CD4-positive, alpha-beta memory T cell (primary cell): Measurements from ENCODE around the gene JUN. TPM values are rescaled to one million over a fixed set of nuclear protein-coding genes. Genes with fewer than 3 reads are reported as not detected.

Source experiments
- CTCF ChIA-PET: fragments of 350-600 bp; sonication (Branson Sonifier 250); formaldehyde crosslinking; loops from one replicate; lab custom pipeline; 2021; ENCODE audit warnings: inconsistent platforms; ENCODE audit not compliant: partially characterized antibody; lab: Charles Lee
- POLR2A ChIA-PET: fragments of 350-600 bp; sonication (Branson Sonifier 250); formaldehyde crosslinking; loops from one replicate; lab custom pipeline; 2021; ENCODE audit not compliant: partially characterized antibody; lab: Charles Lee
- DNase-seq, 5 donors: peaks; one replicate each; pipeline versions ENCODE4 v3.0.0 to v3.0.0-alpha.2; 2020 to 2022; ENCODE audit warnings: mixed read lengths in 1 of 5
- H3K27ac ChIP-seq: one replicate; pipeline ENCODE4 v1.7.0; 2013; ENCODE audit warnings: low read depth, low read length
- H3K27me3 ChIP-seq: 2 replicates; pipeline ENCODE4 v1.7.0; 2013; ENCODE audit warnings: mild to moderate bottlenecking, low read length, moderate library complexity; ENCODE audit not compliant: insufficient read depth
- H3K36me3 ChIP-seq: 2 replicates; pipeline ENCODE4 v1.7.0; 2013; ENCODE audit warnings: mild to moderate bottlenecking, low read length, moderate library complexity; ENCODE audit not compliant: insufficient read depth
- H3K4me1 ChIP-seq: 2 replicates; pipeline ENCODE4 v1.7.0; 2013; ENCODE audit warnings: mild to moderate bottlenecking, low read length, moderate library complexity; ENCODE audit not compliant: insufficient read depth
- H3K4me3 ChIP-seq, 2 donors: one replicate each; pipeline ENCODE4 v1.7.0; 2013; ENCODE audit warnings: low read length in 2 of 2, mild to moderate bottlenecking in 1 of 2
- H3K9me3 ChIP-seq, 2 donors: one replicate each; pipeline ENCODE4 v1.7.0; 2013; ENCODE audit warnings: low read length in 2 of 2, control low read depth in 1 of 2; ENCODE audit not compliant: control insufficient read depth in 1 of 2
- H3K27ac Mint-ChIP-seq, 7 donors: one replicate each; pipeline ENCODE4 v1.8.0; 2020 to 2021; ENCODE audit warnings: mixed read lengths in 7 of 7, mild to moderate bottlenecking in 6 of 7, inconsistent platforms in 3 of 7, moderate library complexity in 3 of 7
- H3K27me3 Mint-ChIP-seq, 2 donors: one replicate each; pipeline ENCODE4 v1.8.0; 2020 to 2021; ENCODE audit warnings: mixed read lengths in 2 of 2
- H3K36me3 Mint-ChIP-seq, 2 donors: one replicate each; pipeline ENCODE4 v1.8.0; 2020 to 2021; ENCODE audit warnings: mixed read lengths in 2 of 2, inconsistent platforms in 1 of 2, mild to moderate bottlenecking in 1 of 2
- H3K4me1 Mint-ChIP-seq, 4 donors: one replicate each; pipeline ENCODE4 v1.8.0; 2020 to 2021; ENCODE audit warnings: mixed read lengths in 4 of 4, mild to moderate bottlenecking in 1 of 4
- H3K4me3 Mint-ChIP-seq, 8 donors: one replicate each; pipeline ENCODE4 v1.8.0; 2020 to 2021; ENCODE audit warnings: mixed read lengths in 8 of 8, mild to moderate bottlenecking in 7 of 8, moderate library complexity in 6 of 8, inconsistent platforms in 3 of 8
- H3K9me3 Mint-ChIP-seq, 8 donors: one replicate each; pipeline ENCODE4 v1.8.0; 2020 to 2021; ENCODE audit warnings: mixed read lengths in 8 of 8, mild to moderate bottlenecking in 5 of 8, inconsistent platforms in 3 of 8, moderate library complexity in 1 of 8
- intact Hi-C: fragments of 100-400 bp; cut with micrococcal nuclease; formaldehyde crosslinking; loops from one replicate; pipeline ENCODE4 v1.15.1; 2023
- polyA plus RNA-seq, 2 donors: library from polyadenylated mRNA; unstranded; fragments of 300-500 nt; fragmentation: Illumina TruSeq; gene quantifications; one replicate each; pipeline ENCODE4 v1.2.3, GENCODE V29; 2021
- total RNA-seq, 2 experiments: library from RNA; stranded (reverse); gene quantifications; one replicate each; pipeline ENCODE4 v1.2.3, GENCODE V29; 2021

The JUN gene
- total and polyA plus RNA-seq, 4 experiments from 2014 or later, result 19.0 to 56.7 (median 29.7) TPM

GRCh38 chr1:58734630-58735029, 49.2 kb downstream of the JUN start:
- H3K4me3 ChIP-seq, result no peak overlapping the region
- DNase-seq, result no peak
- intact Hi-C loops, result no loop called here
- Mint-ChIP-seq H3K27ac (peak overlapping the region in 1 of 7 donors; percentile 34), H3K36me3 (no peaks in the 10 kb centered on the region), H3K9me3 (no peaks in the 10 kb centered on the region), H3K4me1 (peaks cover 0 to 5% (median 3%) of the 10 kb centered on the region in 4 donors), H3K27me3 (no peaks in the 10 kb centered on the region), H3K4me3 (no peak overlapping the region)
- H3K27me3 ChIP-seq, result no peaks in the 10 kb centered on the region
- POLR2A ChIA-PET, result no interaction called here
- H3K27ac ChIP-seq, result no peak overlapping the region
- H3K4me1 ChIP-seq, result no peaks in the 10 kb centered on the region
- H3K36me3 ChIP-seq, result no peaks in the 10 kb centered on the region
- CTCF ChIA-PET, result no interaction called here
- H3K9me3 ChIP-seq, result no peaks in the 10 kb centered on the region

DNA sequence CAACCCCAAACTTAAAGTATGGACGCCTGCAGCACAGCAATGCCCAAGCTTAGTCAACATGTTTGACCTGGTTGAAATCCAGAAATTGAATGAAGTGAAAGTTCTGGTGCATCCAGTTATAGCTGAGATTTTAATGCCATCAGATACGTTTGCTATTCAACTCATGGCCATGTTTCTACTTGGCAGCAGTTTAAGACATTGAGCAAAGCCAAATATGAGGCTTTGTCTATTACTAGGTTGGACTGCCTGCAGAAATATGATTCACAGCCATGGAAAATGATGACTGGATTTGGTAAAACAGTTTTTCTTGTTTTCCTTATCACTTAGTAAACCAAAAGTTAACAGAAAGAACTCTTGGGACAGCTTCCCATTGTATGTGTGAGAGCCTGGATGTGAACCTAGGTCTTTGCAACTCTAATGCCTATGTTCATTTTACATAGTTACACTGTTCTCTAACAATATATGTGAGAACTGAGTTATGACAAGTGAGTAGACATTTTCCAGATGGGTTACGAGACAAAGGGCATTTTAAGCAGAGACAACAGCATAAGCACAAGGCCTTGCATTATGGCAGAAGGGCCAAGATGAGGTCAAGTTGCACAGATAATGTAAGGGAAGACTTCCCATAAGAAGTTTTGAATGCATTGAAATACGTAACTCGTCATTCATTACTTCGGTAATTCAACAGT, 51.6 kb downstream of the JUN start:
- peaks cover 0 to 4% (median 2%) of the 10 kb centered on the region in 4 donors for H3K4me1 Mint-ChIP-seq
- no peaks in the 10 kb centered on the region for H3K9me3 ChIP-seq
- no peaks in the 10 kb centered on the region for H3K27me3 ChIP-seq
- no peak overlapping the region for H3K27ac Mint-ChIP-seq
- no peaks in the 10 kb centered on the region for H3K4me1 ChIP-seq
- no peak for DNase-seq
- POLR2A ChIA-PET, result no interaction called here
- H3K36me3 ChIP-seq, result no peaks in the 10 kb centered on the region
- H3K9me3 Mint-ChIP-seq, result no peaks in the 10 kb centered on the region
- CTCF ChIA-PET, result no interaction called here
- H3K36me3 Mint-ChIP-seq, result no peaks in the 10 kb centered on the region
- no peaks in the 10 kb centered on the region for H3K27me3 Mint-ChIP-seq
- intact Hi-C loops, result no loop called here
- H3K4me3 ChIP-seq, result no peak overlapping the region
- no peak overlapping the region for H3K27ac ChIP-seq
- no peak overlapping the region for H3K4me3 Mint-ChIP-seq

Other genes starting within 250 kb of the JUN start
- 10 to 100 TPM; 73.1 to 86.2 TPM for gene OMA1, start 237.3 kb downstream of the JUN start, total RNA-seq
- 10 to 100 TPM; 32.7 to 36.9 TPM for gene OMA1, start 237.3 kb downstream of the JUN start, polyA plus RNA-seq
- gene TACSTD2, start 206.8 kb downstream of the JUN start, total RNA-seq, result not detected
- gene TACSTD2, start 206.8 kb downstream of the JUN start, polyA plus RNA-seq, result not detected
- gene MYSM1, start 84.0 kb downstream of the JUN start, total RNA-seq, result 10 to 100 TPM; 56.1 to 66.6 TPM
- 1 to 10 TPM; 8.9 to 9.3 TPM for gene MYSM1, start 84.0 kb downstream of the JUN start, polyA plus RNA-seq